Gastroesophageal sphincter (tissue), 3 donors: ENCODE results near the gene PDHA2.

ENCODE experiments used
- CTCF ChIP-seq, 4 experiments: fragments of 200-600 bp in 2 of 4; fragments of 450-650 bp in 2 of 4; sonication (generic) in 1 of 4; IDR thresholded peaks; one replicate each; pipeline ENCODE4 v1.5.1; 2017 to 2019; ENCODE audit warnings: antibody characterized with exemption in 4 of 4, mild to moderate bottlenecking in 2 of 4, moderate library complexity in 2 of 4
- EP300 ChIP-seq: sonication (generic); formaldehyde crosslinking; IDR thresholded peaks from one replicate; pipeline ENCODE4 v1.6.1; 2017; ENCODE audit warnings: antibody characterized with exemption, mild to moderate bottlenecking
- POLR2A ChIP-seq, 2 donors: fragments of 450-650 bp; IDR thresholded peaks; one replicate each; pipeline ENCODE4 v1.6.1; 2017; ENCODE audit warnings: antibody characterized with exemption in 2 of 2, mild to moderate bottlenecking in 2 of 2, moderate library complexity in 1 of 2

GRCh38 chr4:95839891-95840290 lies at the start of gene PDHA2:
- no peak for TF ChIP-seq CTCF (IDR thresholded peaks at IDR 0.05)
- TF ChIP-seq POLR2A (IDR thresholded peaks at IDR 0.05): no peak
- TF ChIP-seq EP300: no peak
